NT2/D1 (cell line): ENCODE data around the gene KLHL12.

ENCODE experiments used
- YY1 ChIP-seq: IDR thresholded peaks from 2 replicates; pipeline ENCODE4 v1.6.1; 2011; ENCODE audit not compliant: insufficient read length, insufficient read depth
- ZNF274 ChIP-seq: IDR thresholded peaks from 2 replicates; pipeline ENCODE4 v1.6.1; 2011; ENCODE audit warnings: mild to moderate bottlenecking, low read depth, low read length

DNA sequence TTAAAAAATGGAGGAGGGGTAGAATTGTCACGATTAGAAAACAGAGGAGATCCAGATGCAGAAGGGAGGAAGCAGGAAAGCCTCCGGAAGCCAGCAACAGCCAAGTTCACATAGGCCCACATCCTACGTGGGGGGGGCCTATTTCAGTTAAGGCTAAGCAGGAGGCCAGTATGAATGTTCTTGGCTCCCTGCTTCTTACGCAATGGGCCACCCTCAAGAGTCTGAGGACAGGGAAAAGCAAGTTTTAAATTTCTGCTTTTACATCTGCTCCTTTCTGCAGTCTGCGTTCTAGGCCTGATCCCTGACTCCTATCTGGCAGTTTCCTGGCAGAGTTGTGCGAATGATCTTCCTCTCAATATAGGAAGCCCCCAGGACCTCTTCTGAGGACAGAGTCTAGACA lies 68.7 kb downstream of the KLHL12 start:
- TF ChIP-seq ZNF274 (no peak), YY1 (no peak)
